SK-N-SH treated with all-trans-retinoic acid at 6 μM for 48 hours (cell line): ENCODE data around the gene C9orf78.

Source experiments
- ATAC-seq: fragments of 200-7000 bp; cut with Tn5 transposase; 3 replicates; pipeline ENCODE4 v1.9.1; 2020; ENCODE audit warnings: mild to moderate bottlenecking, moderate library complexity
- ARNTL ChIP-seq: fragments of 450-650 bp; formaldehyde crosslinking; IDR thresholded peaks from 2 replicates; pipeline ENCODE4 v1.5.0; 2020; ENCODE audit warnings: low read depth, mild to moderate bottlenecking, moderate library complexity, borderline replicate concordance
- BACH2 ChIP-seq: fragments of 250-450 bp; sonication (Bioruptor Pico); IDR thresholded peaks from 2 replicates; pipeline ENCODE4 v1.9.0; 2021; ENCODE audit warnings: mild to moderate bottlenecking, borderline replicate concordance
- CSDC2 ChIP-seq: fragments of 250-450 bp; sonication (Bioruptor Pico); IDR thresholded peaks from 2 replicates; pipeline ENCODE4 v1.5.0; 2020; ENCODE audit warnings: mild to moderate bottlenecking, moderate library complexity
- ESRRG ChIP-seq: fragments of 250-450 bp; sonication (Bioruptor Pico); IDR thresholded peaks from 2 replicates; pipeline ENCODE4 v1.6.1; 2021; ENCODE audit warnings: mild to moderate bottlenecking
- GLIS3 ChIP-seq: fragments of 250-450 bp; sonication (Bioruptor Pico); IDR thresholded peaks from 2 replicates; pipeline ENCODE4 v1.5.0; 2020; ENCODE audit warnings: mild to moderate bottlenecking, moderate library complexity
- OSR1 ChIP-seq: fragments of 250-450 bp; sonication (Bioruptor Pico); IDR thresholded peaks from 2 replicates; pipeline ENCODE4 v1.8.0; 2022; ENCODE audit warnings: moderate library complexity, mild to moderate bottlenecking, inconsistent platforms
- PPARA ChIP-seq: fragments of 250-450 bp; sonication (Bioruptor Pico); IDR thresholded peaks from 2 replicates; pipeline ENCODE4 v1.5.0; 2020; ENCODE audit warnings: mild to moderate bottlenecking, borderline replicate concordance
- SNAI2 ChIP-seq: fragments of 250-450 bp; sonication (Bioruptor Pico); IDR thresholded peaks from 2 replicates; pipeline ENCODE4 v1.5.0; 2020; ENCODE audit warnings: mild to moderate bottlenecking, moderate library complexity
- TCF4 ChIP-seq: fragments of 250-450 bp; sonication (Bioruptor Pico); IDR thresholded peaks from 2 replicates; pipeline ENCODE4 v1.8.0; 2021; ENCODE audit warnings: mild to moderate bottlenecking, moderate library complexity, borderline replicate concordance
- TOX ChIP-seq: fragments of 250-450 bp; sonication (Bioruptor Pico); IDR thresholded peaks from 2 replicates; pipeline ENCODE4 v1.8.0; 2021; ENCODE audit warnings: mild to moderate bottlenecking, moderate library complexity, borderline replicate concordance
- ZC3H10 ChIP-seq: fragments of 250-450 bp; sonication (Bioruptor Pico); IDR thresholded peaks from 2 replicates; pipeline ENCODE4 v1.5.1; 2021; ENCODE audit warnings: mild to moderate bottlenecking, moderate library complexity
- ZFP3 ChIP-seq: fragments of 250-450 bp; sonication (Bioruptor Pico); IDR thresholded peaks from 2 replicates; pipeline ENCODE4 v1.5.0; 2020; ENCODE audit warnings: mild to moderate bottlenecking, moderate library complexity
- ZFP30 ChIP-seq: fragments of 450-650 bp; formaldehyde crosslinking; IDR thresholded peaks from 2 replicates; pipeline ENCODE4 v1.5.0; 2022; ENCODE audit warnings: mild to moderate bottlenecking, moderate library complexity
- ZNF565 ChIP-seq: fragments of 450-650 bp; formaldehyde crosslinking; conservative IDR thresholded peaks from 2 replicates; pipeline ENCODE4 v1.5.0; 2020; ENCODE audit warnings: low read depth, mild to moderate bottlenecking, moderate library complexity
- ZNF70 ChIP-seq: fragments of 450-650 bp; formaldehyde crosslinking; IDR thresholded peaks from 2 replicates; pipeline ENCODE4 v1.5.0; 2020; ENCODE audit warnings: mild to moderate bottlenecking, moderate library complexity
- ZNF8 ChIP-seq: fragments of 450-650 bp; formaldehyde crosslinking; IDR thresholded peaks from 2 replicates; pipeline ENCODE4 v1.5.0; 2020; ENCODE audit warnings: mild to moderate bottlenecking, moderate library complexity
- TF ChIP-seq, protein P1 (sequence below): fragments of 250-450 bp; sonication (Bioruptor Pico); IDR thresholded peaks from 2 replicates; pipeline ENCODE4 v1.5.1; 2020; ENCODE audit warnings: low read depth, mild to moderate bottlenecking, moderate library complexity
- TF ChIP-seq, protein P2 (sequence below): fragments of 250-450 bp; sonication (Bioruptor Pico); IDR thresholded peaks from 2 replicates; pipeline ENCODE4 v1.5.0; 2020; ENCODE audit warnings: mild to moderate bottlenecking, moderate library complexity
- TF ChIP-seq, protein P3 (sequence below): fragments of 250-450 bp; sonication (Bioruptor Pico); IDR thresholded peaks from 2 replicates; pipeline ENCODE4 v1.8.0; 2020; ENCODE audit warnings: mild to moderate bottlenecking, moderate library complexity, borderline replicate concordance
- TF ChIP-seq, protein P4 (sequence below): fragments of 250-450 bp; sonication (Bioruptor Pico); IDR thresholded peaks from 2 replicates; pipeline ENCODE4 v1.5.1; 2021; ENCODE audit warnings: mild to moderate bottlenecking, moderate library complexity
- TF ChIP-seq, protein P5 (sequence below): fragments of 250-450 bp; sonication (Bioruptor Pico); IDR thresholded peaks from 2 replicates; pipeline ENCODE4 v1.8.0; 2021; ENCODE audit warnings: low read depth, mild to moderate bottlenecking, moderate library complexity, borderline replicate concordance

The C9orf78 gene

DNA sequence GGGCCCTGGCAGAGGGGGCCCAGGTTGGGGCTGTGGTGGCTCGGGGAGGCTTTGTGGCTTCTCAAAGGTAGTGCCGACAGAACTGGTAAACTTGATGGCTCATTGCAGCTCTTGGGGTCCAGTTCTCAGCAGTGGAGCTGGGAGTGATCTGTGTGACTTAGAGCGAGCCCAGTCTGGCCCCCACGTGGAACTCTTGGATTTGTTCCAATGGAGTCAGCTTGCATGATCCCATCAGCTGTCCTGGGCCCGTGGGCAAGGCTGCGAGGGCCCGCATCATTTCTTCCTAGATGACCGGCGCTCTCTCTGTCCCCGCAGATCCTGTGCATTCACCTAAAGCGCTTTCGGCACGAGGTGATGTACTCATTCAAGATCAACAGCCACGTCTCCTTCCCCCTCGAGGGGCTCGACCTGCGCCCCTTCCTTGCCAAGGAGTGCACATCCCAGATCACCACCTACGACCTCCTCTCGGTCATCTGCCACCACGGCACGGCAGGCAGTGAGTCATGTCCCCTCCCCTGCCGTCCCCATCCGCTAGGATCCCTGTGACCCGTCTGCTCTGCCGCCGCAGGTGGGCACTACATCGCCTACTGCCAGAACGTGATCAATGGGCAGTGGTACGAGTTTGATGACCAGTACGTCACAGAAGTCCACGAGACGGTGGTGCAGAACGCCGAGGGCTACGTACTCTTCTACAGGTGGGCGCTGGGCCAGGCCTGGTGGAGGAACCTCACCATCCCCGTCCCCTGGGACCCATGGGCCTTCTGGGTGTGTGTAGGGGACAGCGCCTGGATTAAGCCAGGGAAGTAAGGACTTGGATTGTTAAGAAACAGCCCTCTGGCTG lies 39.4 kb upstream of the C9orf78 start:
- no peak for ATAC-seq
- TF ChIP-seq, protein P1, sequence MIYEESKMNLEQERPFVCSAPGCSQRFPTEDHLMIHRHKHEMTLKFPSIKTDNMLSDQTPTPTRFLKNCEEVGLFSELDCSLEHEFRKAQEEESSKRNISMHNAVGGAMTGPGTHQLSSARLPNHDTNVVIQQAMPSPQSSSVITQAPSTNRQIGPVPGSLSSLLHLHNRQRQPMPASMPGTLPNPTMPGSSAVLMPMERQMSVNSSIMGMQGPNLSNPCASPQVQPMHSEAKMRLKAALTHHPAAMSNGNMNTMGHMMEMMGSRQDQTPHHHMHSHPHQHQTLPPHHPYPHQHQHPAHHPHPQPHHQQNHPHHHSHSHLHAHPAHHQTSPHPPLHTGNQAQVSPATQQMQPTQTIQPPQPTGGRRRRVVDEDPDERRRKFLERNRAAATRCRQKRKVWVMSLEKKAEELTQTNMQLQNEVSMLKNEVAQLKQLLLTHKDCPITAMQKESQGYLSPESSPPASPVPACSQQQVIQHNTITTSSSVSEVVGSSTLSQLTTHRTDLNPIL (CRISPR knock-in tag), result no peak
- no peak for TF ChIP-seq ZNF8 (CRISPR knock-in tag)
- TF ChIP-seq GLIS3 (CRISPR knock-in tag), result no peak
- no peak for TF ChIP-seq ZNF70 (CRISPR knock-in tag)
- TF ChIP-seq, protein P2, sequence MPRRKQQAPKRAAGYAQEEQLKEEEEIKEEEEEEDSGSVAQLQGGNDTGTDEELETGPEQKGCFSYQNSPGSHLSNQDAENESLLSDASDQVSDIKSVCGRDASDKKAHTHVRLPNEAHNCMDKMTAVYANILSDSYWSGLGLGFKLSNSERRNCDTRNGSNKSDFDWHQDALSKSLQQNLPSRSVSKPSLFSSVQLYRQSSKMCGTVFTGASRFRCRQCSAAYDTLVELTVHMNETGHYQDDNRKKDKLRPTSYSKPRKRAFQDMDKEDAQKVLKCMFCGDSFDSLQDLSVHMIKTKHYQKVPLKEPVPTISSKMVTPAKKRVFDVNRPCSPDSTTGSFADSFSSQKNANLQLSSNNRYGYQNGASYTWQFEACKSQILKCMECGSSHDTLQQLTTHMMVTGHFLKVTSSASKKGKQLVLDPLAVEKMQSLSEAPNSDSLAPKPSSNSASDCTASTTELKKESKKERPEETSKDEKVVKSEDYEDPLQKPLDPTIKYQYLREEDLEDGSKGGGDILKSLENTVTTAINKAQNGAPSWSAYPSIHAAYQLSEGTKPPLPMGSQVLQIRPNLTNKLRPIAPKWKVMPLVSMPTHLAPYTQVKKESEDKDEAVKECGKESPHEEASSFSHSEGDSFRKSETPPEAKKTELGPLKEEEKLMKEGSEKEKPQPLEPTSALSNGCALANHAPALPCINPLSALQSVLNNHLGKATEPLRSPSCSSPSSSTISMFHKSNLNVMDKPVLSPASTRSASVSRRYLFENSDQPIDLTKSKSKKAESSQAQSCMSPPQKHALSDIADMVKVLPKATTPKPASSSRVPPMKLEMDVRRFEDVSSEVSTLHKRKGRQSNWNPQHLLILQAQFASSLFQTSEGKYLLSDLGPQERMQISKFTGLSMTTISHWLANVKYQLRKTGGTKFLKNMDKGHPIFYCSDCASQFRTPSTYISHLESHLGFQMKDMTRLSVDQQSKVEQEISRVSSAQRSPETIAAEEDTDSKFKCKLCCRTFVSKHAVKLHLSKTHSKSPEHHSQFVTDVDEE, result no peak
- TF ChIP-seq OSR1 (CRISPR knock-in tag), result no peak
- TF ChIP-seq, protein P3, sequence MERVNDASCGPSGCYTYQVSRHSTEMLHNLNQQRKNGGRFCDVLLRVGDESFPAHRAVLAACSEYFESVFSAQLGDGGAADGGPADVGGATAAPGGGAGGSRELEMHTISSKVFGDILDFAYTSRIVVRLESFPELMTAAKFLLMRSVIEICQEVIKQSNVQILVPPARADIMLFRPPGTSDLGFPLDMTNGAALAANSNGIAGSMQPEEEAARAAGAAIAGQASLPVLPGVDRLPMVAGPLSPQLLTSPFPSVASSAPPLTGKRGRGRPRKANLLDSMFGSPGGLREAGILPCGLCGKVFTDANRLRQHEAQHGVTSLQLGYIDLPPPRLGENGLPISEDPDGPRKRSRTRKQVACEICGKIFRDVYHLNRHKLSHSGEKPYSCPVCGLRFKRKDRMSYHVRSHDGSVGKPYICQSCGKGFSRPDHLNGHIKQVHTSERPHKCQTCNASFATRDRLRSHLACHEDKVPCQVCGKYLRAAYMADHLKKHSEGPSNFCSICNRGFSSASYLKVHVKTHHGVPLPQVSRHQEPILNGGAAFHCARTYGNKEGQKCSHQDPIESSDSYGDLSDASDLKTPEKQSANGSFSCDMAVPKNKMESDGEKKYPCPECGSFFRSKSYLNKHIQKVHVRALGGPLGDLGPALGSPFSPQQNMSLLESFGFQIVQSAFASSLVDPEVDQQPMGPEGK, result no peak
- no peak for TF ChIP-seq BACH2
- TF ChIP-seq TOX (CRISPR knock-in tag), result no peak
- no peak for TF ChIP-seq CSDC2 (CRISPR knock-in tag)
- no peak for TF ChIP-seq TCF4 (CRISPR knock-in tag)
- TF ChIP-seq SNAI2, result no peak
- TF ChIP-seq ZFP30, result no peak

DNA sequence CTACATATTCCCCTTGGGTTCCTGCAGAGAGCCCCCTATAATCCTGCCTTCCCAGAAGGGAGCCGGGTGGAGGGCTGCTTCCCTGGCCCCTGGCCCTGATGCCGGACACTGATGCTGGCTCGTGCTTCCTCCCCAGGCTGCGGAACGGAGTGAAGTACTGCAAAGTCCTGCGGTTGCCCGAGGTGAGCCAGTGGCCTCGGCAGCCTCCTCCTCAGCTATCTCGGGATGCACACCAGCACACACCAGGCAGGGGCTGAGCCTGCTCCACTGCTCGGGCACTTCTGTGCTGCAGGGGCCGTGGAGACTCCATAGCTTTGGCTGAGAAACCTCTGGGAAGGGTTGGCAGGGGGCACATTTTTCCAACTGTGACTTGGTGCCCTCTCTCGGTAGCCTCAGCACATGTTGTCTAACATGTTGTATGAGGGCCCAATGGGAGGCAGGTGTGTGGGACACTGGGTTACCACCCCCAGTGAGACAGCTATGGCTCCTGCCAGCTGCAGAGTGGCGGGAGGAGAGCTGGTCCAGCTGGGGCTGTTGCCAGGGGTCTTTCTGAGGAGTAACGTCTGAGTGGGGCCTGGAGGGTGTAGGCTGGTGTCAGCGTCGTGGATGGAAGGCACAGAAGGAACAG lies 38.6 kb upstream of the C9orf78 start:
- no peak for ATAC-seq

More for the DNA sequence above, 38.6 kb upstream of the C9orf78 start:
- TF ChIP-seq ZNF565 (CRISPR knock-in tag), result no peak
- TF ChIP-seq TCF4 (CRISPR knock-in tag), result no peak
- TF ChIP-seq ZFP30, result no peak
- TF ChIP-seq ZNF70 (CRISPR knock-in tag), result no peak
- no peak for TF ChIP-seq SNAI2
- TF ChIP-seq, protein P2, result no peak
- no peak for TF ChIP-seq PPARA (CRISPR knock-in tag)
- TF ChIP-seq ZFP3, result no peak
- TF ChIP-seq, protein P3, result no peak
- TF ChIP-seq ESRRG (CRISPR knock-in tag), result no peak
- no peak for TF ChIP-seq GLIS3 (CRISPR knock-in tag)
- no peak for TF ChIP-seq ZC3H10 (CRISPR knock-in tag)
- TF ChIP-seq, protein P4, sequence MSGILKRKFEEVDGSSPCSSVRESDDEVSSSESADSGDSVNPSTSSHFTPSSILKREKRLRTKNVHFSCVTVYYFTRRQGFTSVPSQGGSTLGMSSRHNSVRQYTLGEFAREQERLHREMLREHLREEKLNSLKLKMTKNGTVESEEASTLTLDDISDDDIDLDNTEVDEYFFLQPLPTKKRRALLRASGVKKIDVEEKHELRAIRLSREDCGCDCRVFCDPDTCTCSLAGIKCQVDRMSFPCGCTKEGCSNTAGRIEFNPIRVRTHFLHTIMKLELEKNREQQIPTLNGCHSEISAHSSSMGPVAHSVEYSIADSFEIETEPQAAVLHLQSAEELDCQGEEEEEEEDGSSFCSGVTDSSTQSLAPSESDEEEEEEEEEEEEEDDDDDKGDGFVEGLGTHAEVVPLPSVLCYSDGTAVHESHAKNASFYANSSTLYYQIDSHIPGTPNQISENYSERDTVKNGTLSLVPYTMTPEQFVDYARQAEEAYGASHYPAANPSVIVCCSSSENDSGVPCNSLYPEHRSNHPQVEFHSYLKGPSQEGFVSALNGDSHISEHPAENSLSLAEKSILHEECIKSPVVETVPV (CRISPR knock-in tag), result no peak
- TF ChIP-seq CSDC2 (CRISPR knock-in tag), result no peak
- TF ChIP-seq BACH2, result no peak
- no peak for TF ChIP-seq ZNF8 (CRISPR knock-in tag)
- TF ChIP-seq ARNTL (CRISPR knock-in tag), result no peak
- TF ChIP-seq, protein P5, sequence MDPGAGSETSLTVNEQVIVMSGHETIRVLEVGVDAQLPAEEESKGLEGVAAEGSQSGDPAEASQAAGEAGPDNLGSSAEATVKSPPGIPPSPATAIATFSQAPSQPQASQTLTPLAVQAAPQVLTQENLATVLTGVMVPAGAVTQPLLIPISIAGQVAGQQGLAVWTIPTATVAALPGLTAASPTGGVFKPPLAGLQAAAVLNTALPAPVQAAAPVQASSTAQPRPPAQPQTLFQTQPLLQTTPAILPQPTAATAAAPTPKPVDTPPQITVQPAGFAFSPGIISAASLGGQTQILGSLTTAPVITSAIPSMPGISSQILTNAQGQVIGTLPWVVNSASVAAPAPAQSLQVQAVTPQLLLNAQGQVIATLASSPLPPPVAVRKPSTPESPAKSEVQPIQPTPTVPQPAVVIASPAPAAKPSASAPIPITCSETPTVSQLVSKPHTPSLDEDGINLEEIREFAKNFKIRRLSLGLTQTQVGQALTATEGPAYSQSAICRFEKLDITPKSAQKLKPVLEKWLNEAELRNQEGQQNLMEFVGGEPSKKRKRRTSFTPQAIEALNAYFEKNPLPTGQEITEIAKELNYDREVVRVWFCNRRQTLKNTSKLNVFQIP (CRISPR knock-in tag), result no peak
- TF ChIP-seq OSR1 (CRISPR knock-in tag), result no peak
- no peak for TF ChIP-seq TOX (CRISPR knock-in tag)
